Fibroblast of gingiva (primary cell): ENCODE results near the gene TRAPPC2B.
"Not testable (repeated sequence)": the region's sequence is repeated elsewhere in the genome, so short reads cannot be mapped to it uniquely, and the experiment has no call there.

Experiments used
- DNase-seq: peaks from one replicate; pipeline ENCODE4 v3.0.0-alpha.2; 2011; ENCODE audit warnings: low read depth

Gene TRAPPC2B

DNA sequence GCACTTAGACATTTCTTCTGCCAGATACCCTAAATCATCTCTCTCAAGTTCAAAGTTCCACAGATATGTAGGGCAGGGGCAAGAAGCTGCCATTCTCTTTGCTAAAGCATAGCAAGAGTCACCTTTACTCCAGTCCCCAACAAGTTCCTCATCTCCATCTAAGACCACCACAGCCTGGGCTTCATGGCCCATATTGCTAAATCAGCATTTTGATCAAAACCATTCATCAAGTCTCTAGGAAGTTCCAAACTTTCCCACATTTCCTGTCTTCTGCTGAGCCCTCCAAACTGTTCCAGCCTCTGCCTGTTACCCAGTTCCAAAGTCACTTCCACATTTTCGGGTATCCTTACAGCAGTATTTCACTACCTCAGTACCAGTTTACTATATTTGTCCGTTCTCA, 11.3 kb downstream of the TRAPPC2B start:
- DNase-seq, result not testable (repeated sequence)

DNA sequence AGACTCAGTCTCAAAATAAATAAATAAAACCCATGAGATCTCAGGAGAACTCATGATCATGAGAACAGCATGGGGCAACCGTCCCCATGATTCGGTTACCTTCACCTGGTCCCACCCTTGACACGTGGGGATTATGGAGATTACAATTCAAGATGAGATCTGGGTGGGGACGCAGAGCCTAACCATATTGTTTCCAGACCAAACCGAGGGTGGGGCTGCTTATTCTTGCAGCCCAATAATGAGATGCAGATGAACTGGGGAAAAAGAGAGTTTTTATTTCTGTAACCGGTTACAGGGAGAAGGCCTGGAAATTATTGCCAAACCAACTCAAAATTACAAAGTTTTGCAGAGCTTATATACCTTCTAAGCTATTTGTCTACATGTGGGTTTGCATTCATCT, 12.8 kb downstream of the TRAPPC2B start:
- no peak for DNase-seq

DNA sequence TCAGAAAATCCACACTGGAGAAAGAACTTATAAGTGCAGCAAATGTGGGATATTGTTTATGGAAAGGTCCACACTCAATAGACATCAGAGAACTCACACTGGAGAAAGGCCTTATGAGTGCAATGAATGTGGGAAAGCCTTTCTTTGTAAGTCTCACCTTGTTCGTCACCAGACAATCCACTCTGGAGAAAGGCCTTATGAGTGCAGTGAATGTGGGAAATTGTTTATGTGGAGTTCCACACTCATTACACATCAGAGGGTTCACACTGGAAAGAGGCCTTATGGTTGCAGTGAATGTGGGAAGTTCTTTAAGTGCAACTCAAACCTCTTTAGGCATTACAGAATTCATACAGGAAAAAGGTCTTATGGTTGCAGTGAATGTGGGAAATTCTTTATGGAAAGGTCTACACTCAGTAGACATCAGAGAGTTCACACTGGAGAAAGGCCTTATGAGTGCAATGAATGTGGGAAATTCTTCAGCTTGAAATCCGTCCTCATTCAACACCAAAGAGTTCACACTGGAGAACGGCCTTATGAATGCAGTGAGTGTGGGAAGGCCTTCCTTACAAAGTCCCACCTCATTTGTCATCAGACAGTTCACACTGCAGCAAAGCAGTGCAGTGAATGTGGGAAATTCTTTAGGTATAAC, 14.3 kb downstream of the TRAPPC2B start:
- DNase-seq, result no peak

DNA sequence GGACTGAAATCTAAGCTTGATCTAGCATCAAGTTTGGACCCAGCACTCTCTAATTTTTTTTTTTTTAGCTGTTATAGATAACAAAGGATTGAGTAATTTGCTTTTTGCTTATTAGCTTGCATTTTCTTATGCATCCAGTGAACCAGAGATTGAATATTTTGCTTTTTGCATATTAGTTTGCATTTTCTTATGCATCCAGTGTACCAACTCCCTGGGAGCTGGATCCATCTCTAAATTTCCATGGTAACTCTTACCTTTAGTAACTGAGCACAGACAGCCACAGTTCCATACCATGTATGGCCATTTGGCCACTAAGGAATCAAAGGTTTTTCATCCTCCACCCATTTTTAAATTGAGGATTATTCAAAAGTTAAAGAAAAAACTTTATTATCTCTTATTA, 17.6 kb downstream of the TRAPPC2B start:
- DNase-seq, result no peak

DNA sequence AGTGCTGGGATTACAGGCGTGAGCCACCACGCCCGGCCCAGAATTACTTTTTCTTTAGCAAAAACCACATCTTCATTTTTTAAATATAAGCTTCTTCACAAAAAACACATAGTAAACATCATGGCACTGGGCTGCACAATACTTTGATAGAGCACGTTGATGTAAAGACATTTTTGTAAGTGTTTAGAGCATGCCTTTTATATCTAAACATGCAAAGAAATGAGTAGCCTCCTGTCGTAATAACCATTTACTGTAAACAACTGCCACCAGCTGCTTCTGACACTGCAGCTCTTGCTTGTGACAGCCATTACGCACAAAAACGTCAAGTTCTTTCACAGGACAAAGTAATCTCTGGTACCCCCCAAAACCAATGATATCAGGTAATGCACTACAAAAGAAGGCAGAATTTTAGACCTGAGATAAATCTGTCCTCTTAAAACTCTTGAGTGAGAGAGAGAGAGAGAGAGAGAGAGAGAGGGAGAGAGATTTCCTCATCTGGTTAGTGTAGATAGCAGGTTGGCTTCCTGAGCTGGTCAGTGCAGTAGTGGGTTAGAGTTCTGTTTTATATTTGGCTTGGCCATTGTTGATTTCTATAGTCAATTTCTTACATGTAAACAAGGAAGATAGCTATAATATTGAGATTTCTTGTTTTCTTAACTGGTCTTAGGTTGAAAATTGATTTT, 19.6 kb downstream of the TRAPPC2B start:
- DNase-seq, result no peak

DNA sequence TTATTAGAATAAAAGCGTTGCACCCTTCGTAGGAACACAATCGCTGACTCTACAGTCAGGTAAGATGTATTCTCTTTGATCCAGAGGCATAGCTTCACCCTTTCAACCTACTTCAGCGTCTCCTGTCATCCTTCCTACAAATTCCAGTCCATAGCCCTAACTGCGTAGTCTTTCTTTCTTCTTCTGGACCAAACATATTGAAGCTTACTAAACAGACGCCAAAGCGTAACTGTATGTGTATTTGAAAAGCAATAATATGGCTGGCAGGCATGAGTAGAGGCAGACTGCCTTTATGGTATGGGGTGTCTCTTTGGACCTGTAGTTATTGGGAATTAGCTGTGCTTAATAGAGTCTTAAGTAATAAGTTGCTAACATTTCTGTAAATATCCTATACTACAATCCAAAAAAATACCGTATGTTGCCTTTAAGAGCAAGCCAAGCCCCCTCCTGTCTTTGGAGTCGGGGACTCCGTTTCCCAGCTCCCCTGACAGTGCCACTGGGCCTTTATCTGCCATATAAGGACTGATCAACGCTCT, 25.9 kb downstream of the TRAPPC2B start:
- no peak for DNase-seq

DNA sequence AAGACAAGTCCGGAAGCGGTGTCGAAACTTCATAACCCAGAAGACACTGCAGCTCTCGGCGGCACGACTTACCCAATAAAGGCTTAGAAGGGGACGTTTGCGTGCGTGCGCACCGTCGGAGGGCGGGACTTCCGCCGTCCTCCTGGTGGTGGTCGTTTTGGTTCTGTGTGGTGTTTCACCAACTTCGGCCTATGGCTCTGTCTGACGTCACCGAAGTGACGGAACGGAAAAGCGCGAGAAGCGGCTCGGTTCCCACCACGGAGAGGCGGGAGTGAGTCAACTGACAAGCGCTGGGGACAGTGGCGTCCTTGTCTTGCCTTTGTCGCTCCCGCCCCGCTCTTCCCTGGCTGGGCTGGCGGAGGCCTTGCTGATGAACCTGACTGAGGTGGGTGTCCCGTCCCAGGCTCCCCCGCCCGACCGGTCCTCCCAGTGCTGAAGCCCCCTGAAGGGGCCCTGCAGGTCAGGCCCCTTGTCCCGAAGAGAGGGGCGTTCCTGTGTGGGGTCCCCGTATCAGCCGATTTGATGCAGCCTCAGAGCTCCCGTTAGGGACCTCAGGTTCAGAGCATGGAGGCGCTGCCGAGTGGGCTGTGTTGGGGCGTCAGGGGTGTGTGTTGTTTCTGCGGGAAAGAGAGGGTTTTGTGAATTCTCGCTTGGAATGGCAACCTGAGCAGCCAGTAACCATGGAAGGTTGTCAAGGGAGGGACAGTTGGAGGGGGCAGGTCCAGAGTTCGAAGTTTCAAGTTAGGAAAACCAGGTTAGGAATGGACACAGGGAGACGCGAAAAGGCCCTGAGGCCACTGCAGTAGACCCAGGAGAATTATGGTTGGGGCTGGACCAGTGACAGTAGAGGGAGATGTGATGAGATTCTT, 26.6 kb downstream of the TRAPPC2B start, which contains the start of gene ZNF548:
Gene ZNF548 (plus strand): TSS at position 125 of the 869 bp plus-strand sequence. CDS start 246 bp downstream, at position 371.
- peak; percentile 98 for DNase-seq

DNA sequence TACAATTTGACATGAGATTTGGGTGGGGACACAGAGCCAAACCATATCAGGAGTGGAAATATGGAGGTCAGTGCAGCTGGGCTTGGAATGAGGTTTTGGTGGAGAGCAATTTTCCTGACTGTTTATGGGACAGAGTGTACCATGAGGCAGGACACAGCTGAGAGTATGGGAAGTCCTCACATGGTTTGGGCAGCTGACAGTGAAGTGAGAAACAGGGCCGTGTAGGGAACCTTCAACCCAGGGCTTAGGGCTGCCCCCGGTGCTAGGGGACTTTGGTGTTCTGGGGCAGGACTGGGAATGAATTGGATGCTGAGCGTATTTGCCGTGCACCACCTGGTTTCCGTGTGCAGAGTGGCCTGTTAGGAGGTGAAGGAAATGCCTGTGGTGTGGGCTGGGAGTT, 32.4 kb downstream of the TRAPPC2B start:
- no peak for DNase-seq

DNA sequence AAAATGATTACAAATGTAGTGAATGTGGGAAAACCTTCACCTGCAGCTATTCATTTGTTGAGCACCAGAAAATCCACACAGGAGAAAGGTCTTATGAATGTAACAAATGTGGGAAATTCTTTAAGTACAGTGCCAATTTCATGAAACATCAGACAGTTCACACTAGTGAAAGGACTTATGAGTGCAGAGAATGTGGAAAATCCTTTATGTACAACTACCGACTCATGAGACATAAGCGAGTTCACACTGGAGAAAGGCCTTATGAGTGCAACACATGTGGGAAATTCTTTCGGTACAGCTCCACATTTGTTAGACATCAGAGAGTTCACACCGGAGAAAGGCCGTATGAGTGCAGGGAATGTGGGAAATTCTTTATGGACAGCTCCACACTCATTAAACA, 35.5 kb downstream of the TRAPPC2B start:
- no peak for DNase-seq

DNA sequence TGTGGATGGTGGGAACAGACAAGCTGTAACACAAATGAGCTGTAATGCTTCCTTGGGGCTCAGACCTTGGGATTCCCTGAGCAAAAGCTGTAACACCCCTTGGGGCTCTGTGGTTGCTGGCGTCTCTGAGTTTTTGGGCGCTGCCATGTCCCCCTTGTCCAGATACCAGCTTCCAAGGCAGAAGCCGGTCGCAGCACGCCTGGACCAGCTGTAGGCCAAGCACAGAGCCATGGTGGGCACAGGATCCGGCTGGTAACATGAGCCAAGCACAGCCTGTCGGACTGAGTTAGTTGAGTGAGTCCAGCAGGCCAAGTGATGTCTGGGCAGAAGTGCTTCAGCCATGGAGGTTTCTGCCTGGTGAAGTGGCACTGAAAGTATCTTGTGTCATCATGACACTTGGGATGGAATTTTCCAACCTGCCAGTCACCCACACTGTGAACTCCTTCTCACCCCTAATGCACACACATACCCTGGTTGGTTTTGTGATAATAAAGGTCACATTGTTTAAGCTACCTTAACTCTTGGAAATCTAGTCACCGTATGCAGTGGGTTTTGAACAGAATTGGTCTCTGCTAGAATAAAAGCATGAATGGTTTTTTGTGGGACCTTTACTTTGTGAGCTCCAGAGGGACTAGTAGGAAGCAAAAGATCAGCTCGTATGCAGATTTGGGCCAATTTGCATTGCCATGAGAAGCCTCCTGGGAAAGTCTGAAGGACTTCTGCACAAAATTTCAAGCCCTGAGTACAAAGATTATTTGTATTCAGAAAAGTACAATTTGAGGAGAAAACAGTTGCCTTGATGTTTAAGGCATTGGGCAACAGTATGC, 40.6 kb downstream of the TRAPPC2B start:
- no peak for DNase-seq

DNA sequence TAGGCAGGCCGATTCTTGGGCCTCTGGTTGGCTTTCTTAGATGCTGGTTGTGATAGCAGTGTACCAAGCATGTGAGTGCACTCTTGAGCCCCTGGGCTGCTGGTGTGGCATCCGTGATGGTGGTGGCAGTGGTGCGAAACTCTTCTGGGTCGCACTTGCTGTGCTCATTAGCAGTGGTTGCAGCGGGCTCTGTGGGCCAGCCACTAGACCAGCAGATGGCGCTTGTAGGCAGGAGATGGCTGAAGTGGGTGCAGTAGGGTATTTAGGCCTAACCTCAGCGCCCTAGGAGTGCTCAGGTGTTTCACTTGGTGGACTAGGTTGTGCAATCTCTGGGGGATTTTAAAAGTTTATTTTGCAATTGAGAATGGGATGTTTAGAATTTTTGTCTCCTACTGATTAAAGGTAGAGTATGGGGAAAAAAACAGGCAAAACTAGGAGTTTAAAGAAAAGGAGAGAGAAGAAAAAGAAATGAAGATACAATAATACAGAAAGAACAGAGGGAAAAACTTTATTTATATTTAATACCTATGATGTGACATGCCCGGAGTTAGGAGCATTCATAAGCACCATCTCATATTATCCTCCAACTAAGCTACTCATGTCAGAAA, 43.3 kb downstream of the TRAPPC2B start:
- DNase-seq, result peak; percentile 34

DNA sequence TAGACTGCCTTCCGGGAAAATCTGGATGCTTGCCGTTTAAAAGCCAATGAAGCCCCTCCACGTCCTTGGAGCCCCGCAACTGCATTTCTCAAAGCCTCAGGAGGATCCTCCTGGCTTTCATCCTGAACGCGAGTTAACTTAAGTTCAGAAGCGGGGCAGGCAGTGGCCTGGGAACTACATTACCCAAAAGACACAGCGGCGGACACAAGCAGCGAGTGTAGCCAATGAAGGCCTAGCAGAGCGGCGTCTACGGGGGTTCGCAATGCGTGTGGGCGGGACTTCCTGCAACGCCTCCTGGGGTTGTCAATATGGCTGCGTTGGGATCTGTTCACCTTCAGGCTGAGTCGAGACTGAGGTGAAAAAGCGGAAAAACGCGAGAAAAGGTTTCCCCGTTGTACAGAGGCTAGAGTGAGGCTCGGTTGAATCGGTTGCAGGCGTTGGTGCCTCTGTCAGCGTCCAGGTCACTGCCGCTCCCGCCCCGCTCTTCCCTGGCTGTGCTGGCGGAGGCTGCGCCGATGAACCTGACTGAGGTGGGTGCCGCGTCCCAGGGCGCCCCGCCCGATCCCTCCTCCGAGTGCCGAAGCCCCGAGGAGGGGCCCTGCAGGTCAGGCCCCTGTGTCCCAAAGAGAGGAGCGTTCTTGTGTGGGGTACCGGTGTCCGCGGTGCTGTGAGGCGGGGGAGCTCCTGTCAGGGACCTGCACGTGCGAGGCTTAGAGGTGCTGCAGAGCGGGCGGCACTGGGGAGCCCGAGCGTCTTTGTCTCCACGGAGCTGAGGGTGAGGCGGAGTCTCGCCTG, 47.7 kb downstream of the TRAPPC2B start, which contains the start of gene ZNF17:
Gene ZNF17 (plus strand): TSS at position 285 of the 795 bp plus-strand sequence. CDS start 2,455 bp downstream, outside the sequence.
- peak; percentile 90 for DNase-seq
